Measurements from ENCODE around the gene P4HB.

DNA sequence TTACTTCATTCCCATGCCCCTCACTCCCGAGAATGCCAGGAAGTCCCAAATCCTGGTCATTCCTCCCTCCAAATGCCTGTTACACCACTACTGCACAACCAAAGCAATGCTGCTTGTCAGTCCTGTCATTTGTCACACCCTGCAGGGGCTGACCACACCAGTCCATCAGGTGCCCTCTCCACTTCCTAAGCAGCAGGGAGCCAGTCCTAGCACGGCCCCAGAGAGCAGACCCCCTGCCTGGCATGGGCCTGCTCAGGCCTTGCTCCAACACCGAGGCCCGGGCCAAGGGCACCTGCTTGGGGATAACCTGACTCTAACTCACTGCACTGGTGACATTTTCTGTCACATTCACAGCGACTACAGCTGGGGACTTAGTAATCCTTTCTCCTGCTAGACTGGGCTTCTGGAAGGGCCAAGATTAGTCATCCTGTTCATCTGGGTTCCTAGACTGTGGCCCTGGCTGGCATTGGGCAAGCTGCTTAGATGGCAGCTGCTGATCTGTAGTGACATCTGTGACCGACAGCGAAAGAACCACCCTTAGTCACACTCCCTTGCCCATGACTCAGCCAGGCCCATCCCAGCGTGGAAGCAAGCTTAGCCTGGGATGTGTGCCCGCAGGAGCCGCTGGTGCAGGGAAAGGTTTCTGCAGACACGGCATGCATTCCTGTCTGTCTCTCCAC, 25.7 kb upstream of the P4HB start:
- TF ChIP-seq, protein P1, sequence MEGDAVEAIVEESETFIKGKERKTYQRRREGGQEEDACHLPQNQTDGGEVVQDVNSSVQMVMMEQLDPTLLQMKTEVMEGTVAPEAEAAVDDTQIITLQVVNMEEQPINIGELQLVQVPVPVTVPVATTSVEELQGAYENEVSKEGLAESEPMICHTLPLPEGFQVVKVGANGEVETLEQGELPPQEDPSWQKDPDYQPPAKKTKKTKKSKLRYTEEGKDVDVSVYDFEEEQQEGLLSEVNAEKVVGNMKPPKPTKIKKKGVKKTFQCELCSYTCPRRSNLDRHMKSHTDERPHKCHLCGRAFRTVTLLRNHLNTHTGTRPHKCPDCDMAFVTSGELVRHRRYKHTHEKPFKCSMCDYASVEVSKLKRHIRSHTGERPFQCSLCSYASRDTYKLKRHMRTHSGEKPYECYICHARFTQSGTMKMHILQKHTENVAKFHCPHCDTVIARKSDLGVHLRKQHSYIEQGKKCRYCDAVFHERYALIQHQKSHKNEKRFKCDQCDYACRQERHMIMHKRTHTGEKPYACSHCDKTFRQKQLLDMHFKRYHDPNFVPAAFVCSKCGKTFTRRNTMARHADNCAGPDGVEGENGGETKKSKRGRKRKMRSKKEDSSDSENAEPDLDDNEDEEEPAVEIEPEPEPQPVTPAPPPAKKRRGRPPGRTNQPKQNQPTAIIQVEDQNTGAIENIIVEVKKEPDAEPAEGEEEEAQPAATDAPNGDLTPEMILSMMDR (IDR thresholded peaks at IDR 0.05): no peak
- no peak for TF ChIP-seq POLR2A (IDR thresholded peaks at IDR 0.05)
